ENCODE data around the gene CCDC12.

CCDC12 gene

GRCh38 chr3:46985588-46985987 is 9.0 kb upstream of the CCDC12 start:
- peaks cover 3% of the 10 kb centered on the region; the same call in 1 of the 2 replicates for H3K27me3 ChIP-seq (ENCODE audit: control insufficient read depth, insufficient read depth, low read length)
- H3K9ac ChIP-seq (ENCODE audit: low read depth, low read length) = no peak overlapping the region
- no peaks in the 10 kb centered on the region for H3K9me3 ChIP-seq (ENCODE audit: control insufficient read depth, insufficient read depth, low read length)
- H3K4me3 ChIP-seq (ENCODE audit: low read depth, low read length) = no peak overlapping the region
- no peak overlapping the region for H3K27ac ChIP-seq (ENCODE audit: low read depth, low read length)
- peaks cover 28% of the 10 kb centered on the region for H3K4me1 ChIP-seq (ENCODE audit: control insufficient read depth, insufficient read depth, low read length)
- H3K36me3 ChIP-seq (ENCODE audit: control insufficient read depth, insufficient read depth, low read length) = peaks cover 12% of the 10 kb centered on the region

GRCh38 chr3:46984591-46985459 is 8.3 kb upstream of the CCDC12 start:
- no peak overlapping the region for H3K27ac ChIP-seq (ENCODE audit: low read depth, low read length)
- no peak overlapping the region for H3K9ac ChIP-seq (ENCODE audit: low read depth, low read length)
- H3K4me3 ChIP-seq (ENCODE audit: low read depth, low read length) = no peak overlapping the region
- H3K27me3 ChIP-seq (ENCODE audit: control insufficient read depth, insufficient read depth, low read length) = peaks cover 4% of the 10 kb centered on the region; the same call in 1 of the 2 replicates
- no peaks in the 10 kb centered on the region for H3K9me3 ChIP-seq (ENCODE audit: control insufficient read depth, insufficient read depth, low read length)
- H3K36me3 ChIP-seq (ENCODE audit: control insufficient read depth, insufficient read depth, low read length) = peaks cover 11% of the 10 kb centered on the region
- H3K4me1 ChIP-seq (ENCODE audit: control insufficient read depth, insufficient read depth, low read length) = peaks cover 32% of the 10 kb centered on the region

DNA sequence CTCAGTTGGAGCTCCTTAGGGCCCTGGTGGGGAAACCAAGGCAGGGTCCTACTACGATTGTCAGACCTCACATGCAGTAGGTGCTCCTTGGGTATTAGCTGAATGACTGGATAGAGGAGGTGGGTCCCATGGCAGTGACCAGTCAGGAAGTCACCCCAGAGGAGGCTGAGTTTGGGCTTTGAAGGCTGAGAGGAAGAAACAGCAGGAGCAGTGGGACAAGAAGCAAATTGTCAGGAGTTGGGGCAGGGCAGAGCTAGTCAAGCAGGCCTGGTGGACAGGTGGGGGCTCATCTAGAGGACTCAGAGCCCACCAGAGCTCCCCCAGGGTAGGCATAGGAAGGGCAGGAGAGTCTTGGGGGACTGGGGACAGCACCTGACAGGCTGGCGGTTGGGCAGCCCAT is 6.0 kb upstream of the CCDC12 start:
- H3K27ac ChIP-seq (ENCODE audit: low read depth, low read length) = no peak overlapping the region
- no peaks in the 10 kb centered on the region for H3K36me3 ChIP-seq (ENCODE audit: control insufficient read depth, insufficient read depth, low read length)
- no peak overlapping the region for H3K9ac ChIP-seq (ENCODE audit: low read depth, low read length)
- peaks cover 4% of the 10 kb centered on the region; the same call in 1 of the 2 replicates for H3K27me3 ChIP-seq (ENCODE audit: control insufficient read depth, insufficient read depth, low read length)
- H3K4me1 ChIP-seq (ENCODE audit: control insufficient read depth, insufficient read depth, low read length) = peaks cover 26% of the 10 kb centered on the region
- H3K9me3 ChIP-seq (ENCODE audit: control insufficient read depth, insufficient read depth, low read length) = no peaks in the 10 kb centered on the region
- H3K4me3 ChIP-seq (ENCODE audit: low read depth, low read length) = no peak overlapping the region

- H3K27me3 ChIP-seq (ENCODE audit: control insufficient read depth, insufficient read depth, low read length) = peaks cover 4% of the 10 kb centered on the region; the same call in 1 of the 2 replicates
- H3K9ac ChIP-seq (ENCODE audit: low read depth, low read length) = no peak overlapping the region
- H3K27ac ChIP-seq (ENCODE audit: low read depth, low read length) = no peak overlapping the region
- H3K9me3 ChIP-seq (ENCODE audit: control insufficient read depth, insufficient read depth, low read length) = no peaks in the 10 kb centered on the region
- H3K4me1 ChIP-seq (ENCODE audit: control insufficient read depth, insufficient read depth, low read length) = peaks cover 20% of the 10 kb centered on the region
- H3K36me3 ChIP-seq (ENCODE audit: control insufficient read depth, insufficient read depth, low read length) = no peaks in the 10 kb centered on the region
- H3K4me3 ChIP-seq (ENCODE audit: low read depth, low read length) = peak overlapping the region; percentile 2; the same call in 1 of the 2 replicates
Observed at GRCh38 chr3:46981932-46982471, 5.5 kb upstream of the CCDC12 start.

DNA sequence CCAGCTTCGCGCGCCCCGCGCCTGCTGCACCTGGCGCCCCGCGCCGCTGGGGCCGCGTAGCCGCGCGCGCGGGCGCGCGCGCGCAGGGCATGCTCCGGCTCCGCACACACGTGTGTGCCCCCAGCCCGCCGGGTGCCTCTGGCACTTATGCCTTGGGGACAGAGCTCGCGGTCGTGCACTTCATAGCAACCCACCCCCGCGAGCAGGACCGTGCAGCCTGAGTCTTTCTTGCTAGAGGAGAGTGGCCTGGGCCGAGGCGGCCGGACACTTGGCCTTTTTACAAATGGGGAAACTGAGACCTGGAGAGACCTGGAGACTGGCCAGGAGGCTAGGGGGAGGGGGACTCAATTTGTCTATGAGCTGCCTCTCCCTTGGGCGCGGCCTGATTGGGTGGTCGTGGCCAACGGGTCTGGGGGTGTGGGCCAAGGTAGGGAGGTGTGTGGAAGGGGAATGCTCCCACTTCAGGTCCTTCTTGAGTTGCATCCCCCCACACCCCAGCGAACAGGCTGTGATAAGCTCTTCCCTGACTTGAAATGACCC is 3.5 kb upstream of the CCDC12 start:
- Histone ChIP-seq H3K4me1 (ENCODE audit: control insufficient read depth, insufficient read depth, low read length) (peaks cover 19% of the 10 kb centered on the region), H3K27me3 (ENCODE audit: control insufficient read depth, insufficient read depth, low read length) (peaks cover 4% of the 10 kb centered on the region; the same call in 1 of the 2 replicates), H3K9ac (ENCODE audit: low read depth, low read length) (0 out of 2 replicates have a peak overlapping the region, but pooled peaks have one; percentile 40), H3K27ac (ENCODE audit: low read depth, low read length) (no peak overlapping the region), H3K4me3 (ENCODE audit: low read depth, low read length) (peak overlapping the region; percentile 95), H3K9me3 (ENCODE audit: control insufficient read depth, insufficient read depth, low read length) (no peaks in the 10 kb centered on the region), H3K36me3 (ENCODE audit: control insufficient read depth, insufficient read depth, low read length) (no peaks in the 10 kb centered on the region)

DNA sequence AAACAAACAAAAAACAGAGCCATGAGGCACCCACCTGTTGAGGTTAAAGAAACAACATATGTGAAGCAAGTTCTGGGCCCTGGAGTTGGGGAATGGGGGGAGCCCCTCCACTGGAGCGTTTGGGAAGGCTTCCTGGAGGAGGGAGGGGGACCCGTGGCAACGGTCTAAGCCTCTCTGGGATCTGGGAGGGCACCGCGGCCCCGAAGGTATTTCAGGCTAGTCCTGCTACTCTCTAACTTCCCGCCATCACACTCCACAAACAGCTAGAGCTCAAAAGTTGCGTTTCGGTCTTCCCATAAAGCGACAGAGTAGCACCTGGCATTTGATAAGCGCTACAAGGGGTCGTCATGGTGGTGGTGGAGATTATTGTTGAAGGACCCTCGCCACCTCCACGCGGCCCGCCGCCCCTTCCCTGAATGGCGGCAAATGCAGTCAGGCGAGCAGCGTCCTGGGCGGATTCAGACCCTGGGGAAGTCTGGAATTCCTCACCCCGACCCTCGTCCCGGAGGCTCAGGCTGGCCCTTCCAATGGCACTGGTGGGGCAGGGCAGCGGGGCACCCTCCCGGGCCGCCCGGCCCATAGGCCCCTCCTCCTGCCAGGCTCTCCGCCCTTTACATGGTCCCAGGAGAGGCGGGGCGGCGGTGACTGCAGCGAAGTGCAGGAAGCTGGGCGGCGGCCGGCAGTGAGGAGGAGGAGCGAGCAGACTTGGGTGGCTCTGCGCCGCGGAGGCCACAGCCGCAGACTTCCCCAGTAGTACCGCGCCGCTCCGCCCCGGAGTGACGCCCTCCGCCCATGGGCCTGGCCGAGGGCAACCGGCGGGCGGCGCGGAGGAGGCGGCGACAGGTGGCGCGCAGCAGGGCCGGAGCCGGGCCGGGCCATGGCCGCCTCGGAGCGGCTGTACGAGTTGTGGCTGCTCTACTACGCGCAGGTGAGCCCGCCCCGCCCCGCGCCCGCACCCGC is 2.7 kb upstream of the CCDC12 start, which contains the start of gene NBEAL2:
NBEAL2 (plus strand) TSS at position 682 of the 960 bp plus-strand sequence; CDS start at position 878, 196 bp downstream.
- peaks cover 19% of the 10 kb centered on the region for H3K4me1 ChIP-seq (ENCODE audit: control insufficient read depth, insufficient read depth, low read length)
- H3K27me3 ChIP-seq (ENCODE audit: control insufficient read depth, insufficient read depth, low read length) = peaks cover 4% of the 10 kb centered on the region; the same call in 1 of the 2 replicates
- H3K27ac ChIP-seq (ENCODE audit: low read depth, low read length) = peak within 1 kb of the TSS; percentile 82
- peak within 1 kb of the TSS; percentile 95 for H3K4me3 ChIP-seq (ENCODE audit: low read depth, low read length)
- H3K9me3 ChIP-seq (ENCODE audit: control insufficient read depth, insufficient read depth, low read length) = no peaks in the 10 kb centered on the region
- H3K36me3 ChIP-seq (ENCODE audit: control insufficient read depth, insufficient read depth, low read length) = peaks cover 6% of the 10 kb centered on the region; the same call in 1 of the 2 replicates
- H3K9ac ChIP-seq (ENCODE audit: low read depth, low read length) = peak within 1 kb of the TSS; percentile 88

GRCh38 chr3:46978381-46978780 is 1.8 kb upstream of the CCDC12 start:
- H3K27ac ChIP-seq (ENCODE audit: low read depth, low read length) = no peak overlapping the region
- peaks cover 11% of the 10 kb centered on the region; the same call in 1 of the 2 replicates for H3K36me3 ChIP-seq (ENCODE audit: control insufficient read depth, insufficient read depth, low read length)
- no peaks in the 10 kb centered on the region for H3K9me3 ChIP-seq (ENCODE audit: control insufficient read depth, insufficient read depth, low read length)
- H3K27me3 ChIP-seq (ENCODE audit: control insufficient read depth, insufficient read depth, low read length) = peaks cover 4% of the 10 kb centered on the region; the same call in 1 of the 2 replicates
- H3K9ac ChIP-seq (ENCODE audit: low read depth, low read length) = no peak overlapping the region
- H3K4me1 ChIP-seq (ENCODE audit: control insufficient read depth, insufficient read depth, low read length) = peaks cover 19% of the 10 kb centered on the region
- H3K4me3 ChIP-seq (ENCODE audit: low read depth, low read length) = no peak overlapping the region

- Histone ChIP-seq H3K27me3 (ENCODE audit: control insufficient read depth, insufficient read depth, low read length) (peaks cover 4% of the 10 kb centered on the region; the same call in 1 of the 2 replicates), H3K9ac (ENCODE audit: low read depth, low read length) (no peak overlapping the region), H3K9me3 (ENCODE audit: control insufficient read depth, insufficient read depth, low read length) (no peaks in the 10 kb centered on the region), H3K4me1 (ENCODE audit: control insufficient read depth, insufficient read depth, low read length) (peaks cover 19% of the 10 kb centered on the region), H3K36me3 (ENCODE audit: control insufficient read depth, insufficient read depth, low read length) (peaks cover 11% of the 10 kb centered on the region; the same call in 1 of the 2 replicates), H3K4me3 (ENCODE audit: low read depth, low read length) (no peak overlapping the region), H3K27ac (ENCODE audit: low read depth, low read length) (no peak overlapping the region)
Observed at GRCh38 chr3:46977811-46978195, 1.3 kb upstream of the CCDC12 start.

DNA sequence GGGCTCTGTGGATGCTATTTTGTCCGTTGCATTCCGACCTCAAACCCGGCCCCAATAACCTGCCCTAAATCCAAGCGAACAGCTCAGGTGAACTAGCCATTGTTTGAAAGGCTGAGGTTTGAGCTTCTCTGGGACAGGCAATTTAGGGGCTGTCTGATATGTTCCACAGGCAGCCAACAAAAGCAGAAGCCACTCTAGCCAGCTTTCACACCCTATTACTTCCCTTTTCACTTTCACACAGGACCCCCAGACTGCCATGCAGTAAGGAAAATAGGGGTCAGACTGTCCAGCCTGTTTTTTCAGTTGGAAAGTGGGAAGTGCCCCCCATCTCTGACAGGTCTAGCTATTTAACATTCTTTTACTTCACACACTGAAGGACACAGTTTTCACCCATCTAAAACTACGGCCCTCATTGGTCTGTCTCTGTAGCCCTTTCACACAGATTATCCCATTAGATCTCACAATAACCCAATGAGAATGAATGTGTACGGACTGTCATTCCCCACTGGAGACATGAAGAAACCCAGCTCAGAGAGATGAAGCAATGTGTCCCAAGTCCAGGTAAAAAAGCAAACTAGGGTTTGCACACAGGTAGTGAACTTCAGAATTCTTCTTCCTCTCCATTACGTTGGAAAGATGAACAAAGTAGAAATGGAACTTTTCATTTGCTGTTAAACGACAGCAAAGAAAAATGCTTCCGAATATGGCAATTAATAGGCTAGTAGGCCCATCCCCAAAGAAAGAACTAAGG is 1.9 kb downstream of the CCDC12 start:
- Histone ChIP-seq H3K9ac (ENCODE audit: low read depth, low read length) (no peak overlapping the region), H3K27me3 (ENCODE audit: control insufficient read depth, insufficient read depth, low read length) (no peaks in the 10 kb centered on the region), H3K27ac (ENCODE audit: low read depth, low read length) (no peak overlapping the region), H3K36me3 (ENCODE audit: control insufficient read depth, insufficient read depth, low read length) (peaks cover 24% of the 10 kb centered on the region), H3K9me3 (ENCODE audit: control insufficient read depth, insufficient read depth, low read length) (no peaks in the 10 kb centered on the region), H3K4me3 (ENCODE audit: low read depth, low read length) (no peak overlapping the region), H3K4me1 (ENCODE audit: control insufficient read depth, insufficient read depth, low read length) (no peaks in the 10 kb centered on the region; the same call in 1 of the 2 replicates)

All from HUES48 (cell line).